A549 (cell line): ENCODE data around the gene POU6F1.
"Not testable (repeated sequence)": the region's sequence is repeated elsewhere in the genome, so short reads cannot be mapped to it uniquely, and the experiment has no call there.

Source experiments
- BHLHE40 ChIP-seq: IDR thresholded peaks from 2 replicates; pipeline ENCODE4 v1.6.1; 2012; ENCODE audit warnings: low read depth, low read length, inconsistent platforms
- CBX2 ChIP-seq: fragments of 200-600 bp; sonication (generic); IDR thresholded peaks from 2 replicates; pipeline ENCODE4 v1.6.1; 2016; ENCODE audit warnings: low read depth, mild to moderate bottlenecking, borderline replicate concordance
- CHD2 ChIP-seq: fragments of 150-350 bp; IDR thresholded peaks from 2 replicates; pipeline ENCODE4 v1.6.1; 2014; ENCODE audit warnings: low read length; ENCODE audit not compliant: partially characterized antibody
- CTCF ChIP-seq: fragments of >200 bp; sonication (Bioruptor Twin); formaldehyde crosslinking; IDR thresholded peaks from 3 replicates; pipeline ENCODE4 v1.5.1; 2016
- EP300 ChIP-seq, 2 experiments: fragments of >200 bp; sonication (Bioruptor Twin); formaldehyde crosslinking; IDR thresholded peaks; 2 replicates in 1 of 2; 3 replicates in 1 of 2; pipeline ENCODE4 v1.6.1; 2016 to 2017
- FOSL2 ChIP-seq, 2 experiments: fragments of 450-650 bp in 1 of 2; fragments of >200 bp in 1 of 2; sonication (Bioruptor Twin) in 1 of 2; formaldehyde crosslinking; IDR thresholded peaks; 2 replicates each; pipeline versions ENCODE4 v1.5.0 to v1.6.1; 2016 to 2020; ENCODE audit warnings: mild to moderate bottlenecking in 1 of 2, moderate library complexity in 1 of 2
- KDM1A ChIP-seq: fragments of 200-600 bp; sonication (generic); IDR thresholded peaks from 2 replicates; pipeline ENCODE4 v1.6.1; 2016; ENCODE audit warnings: low read depth, mild to moderate bottlenecking
- KDM5A ChIP-seq: fragments of 200-600 bp; sonication (generic); IDR thresholded peaks from 2 replicates; pipeline ENCODE4 v1.6.1; 2016; ENCODE audit warnings: antibody characterized with exemption, mild to moderate bottlenecking
- MAFK ChIP-seq: fragments of 450-650 bp; IDR thresholded peaks from 2 replicates; pipeline ENCODE4 v1.6.1; 2014; ENCODE audit not compliant: partially characterized antibody
- MAX ChIP-seq: IDR thresholded peaks from 2 replicates; pipeline ENCODE4 v1.6.1; 2012
- POLR2A ChIP-seq: IDR thresholded peaks from 2 replicates; pipeline ENCODE4 v1.6.1; 2012; ENCODE audit warnings: mild to moderate bottlenecking, low read length
- REST ChIP-seq: fragments of 200-600 bp; sonication (generic); IDR thresholded peaks from 2 replicates; pipeline ENCODE4 v1.6.1; 2016; ENCODE audit warnings: antibody characterized with exemption, mild to moderate bottlenecking, moderate library complexity

GRCh38 chr12:51227112-51227511 lies 9.2 kb upstream of the POU6F1 start:
- not testable (repeated sequence) for TF ChIP-seq BHLHE40; CBX2; CTCF; CHD2; EP300 (IDR thresholded peaks at IDR 0.05); MAX; REST; MAFK; POLR2A; KDM5A; FOSL2 (IDR thresholded peaks at IDR 0.05); FOSL2 (CRISPR knock-in tag; IDR thresholded peaks at IDR 0.05); KDM1A
